T-helper 2 cell (primary cell): ENCODE measurements around the gene TFRC.
A peak's percentile ranks its signal among the peaks of the same experiment; 100 is the strongest.
"Not testable (repeated sequence)": the region's sequence is repeated elsewhere in the genome, so short reads cannot be mapped to it uniquely, and the experiment has no call there.

Experiments
- DNase-seq, 5 experiments: peaks; one replicate each; pipeline versions ENCODE4 v3.0.0 to v3.0.0-alpha.2; 2012 to 2022

TFRC gene

DNA sequence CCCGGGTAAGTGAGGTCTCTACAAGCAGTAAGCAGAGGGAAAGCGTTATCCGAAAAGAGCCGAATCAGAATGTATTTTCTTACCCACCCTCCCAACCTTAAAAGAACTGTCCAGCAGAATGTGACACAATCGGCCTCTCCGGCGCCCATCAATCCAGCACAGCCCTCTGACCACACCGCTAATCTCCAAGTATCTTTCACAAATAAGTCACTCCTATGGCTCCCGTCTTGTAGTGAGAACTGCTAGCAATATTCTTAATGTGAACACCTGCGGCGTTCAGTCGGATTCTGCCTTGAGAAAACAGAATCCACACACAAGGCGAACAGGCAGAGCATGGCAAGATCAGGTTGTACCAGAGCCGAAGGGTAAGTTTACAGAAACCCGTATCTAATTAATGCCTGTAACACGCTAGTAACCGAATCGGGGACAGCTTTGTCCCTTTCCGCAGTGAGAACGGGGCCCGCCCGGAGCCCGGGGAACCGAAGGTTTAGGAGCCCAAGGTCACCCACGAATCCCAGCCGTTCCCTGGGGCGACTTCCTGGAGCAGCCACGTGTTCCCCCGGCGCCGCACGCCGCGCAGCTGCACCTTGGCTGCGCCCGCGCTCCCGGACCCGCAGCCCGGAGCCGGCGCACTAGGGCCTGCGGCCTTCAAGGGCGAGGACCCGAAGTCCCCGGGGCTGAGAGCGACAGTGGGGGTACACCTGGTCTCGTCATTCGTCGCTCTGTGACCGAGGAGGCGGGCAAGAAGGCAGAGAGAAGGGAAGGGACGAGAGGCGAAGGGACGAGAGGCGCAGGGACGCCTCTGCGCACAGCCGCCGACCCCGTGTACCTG is 672 bp downstream of the TFRC start:
- peak; percentile 34 to 67 (median 45) for DNase-seq

DNA sequence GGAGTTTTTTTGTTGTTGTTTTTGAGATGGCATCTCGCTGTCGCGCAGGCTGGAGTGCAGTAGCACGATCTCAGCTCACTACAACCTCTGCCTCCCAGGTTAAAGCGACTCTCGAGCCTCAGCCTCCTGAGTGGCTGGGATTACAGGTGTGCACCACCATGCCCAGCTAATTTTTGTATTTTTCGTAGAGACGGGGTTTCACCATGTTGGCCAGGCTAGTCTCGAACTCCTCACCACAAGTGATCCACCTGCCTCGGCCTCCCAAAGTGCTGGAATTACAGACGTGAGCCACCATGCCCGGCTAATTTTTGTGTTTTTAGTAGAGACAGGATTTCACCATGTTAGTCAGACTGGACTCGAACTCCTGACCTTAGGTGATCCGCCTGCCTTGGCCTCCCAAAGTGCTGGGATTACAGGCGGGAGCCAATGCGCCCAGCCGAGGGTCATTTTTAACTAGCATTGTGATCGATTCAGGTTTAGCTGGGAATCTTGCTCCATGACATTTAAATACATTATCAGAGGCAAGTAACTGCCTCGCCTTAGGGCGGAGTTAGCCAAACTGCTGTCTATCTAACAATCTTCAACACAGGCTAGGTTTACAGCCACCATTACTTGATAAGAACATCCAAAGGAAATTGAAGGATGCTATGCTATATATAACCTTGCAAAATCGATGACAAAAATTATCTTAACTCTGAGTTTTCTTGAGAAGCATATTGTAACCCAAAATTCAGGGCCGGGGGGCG is 1.6 kb downstream of the TFRC start:
- DNase-seq: peak in 1 of 5 experiments; percentile 50

DNA sequence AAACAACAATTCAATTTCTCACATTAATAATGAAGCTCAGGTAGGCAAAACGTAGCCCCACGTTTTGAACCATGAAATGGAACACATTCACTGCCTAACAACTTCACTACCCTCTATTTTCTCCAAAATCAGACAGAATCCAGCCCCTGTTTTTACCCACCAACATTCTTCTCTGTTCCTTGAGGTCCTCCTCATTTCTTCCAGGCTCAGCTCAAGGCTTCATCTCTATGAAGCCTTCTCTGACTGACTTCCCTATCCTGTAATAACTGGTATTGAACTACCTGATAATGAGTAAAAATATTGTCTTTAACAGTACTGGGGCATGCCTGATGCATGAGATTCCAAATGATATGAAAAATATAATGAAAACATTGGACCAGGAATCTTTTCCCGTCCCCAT is 2.2 kb downstream of the TFRC start:
- no peak for DNase-seq

DNA sequence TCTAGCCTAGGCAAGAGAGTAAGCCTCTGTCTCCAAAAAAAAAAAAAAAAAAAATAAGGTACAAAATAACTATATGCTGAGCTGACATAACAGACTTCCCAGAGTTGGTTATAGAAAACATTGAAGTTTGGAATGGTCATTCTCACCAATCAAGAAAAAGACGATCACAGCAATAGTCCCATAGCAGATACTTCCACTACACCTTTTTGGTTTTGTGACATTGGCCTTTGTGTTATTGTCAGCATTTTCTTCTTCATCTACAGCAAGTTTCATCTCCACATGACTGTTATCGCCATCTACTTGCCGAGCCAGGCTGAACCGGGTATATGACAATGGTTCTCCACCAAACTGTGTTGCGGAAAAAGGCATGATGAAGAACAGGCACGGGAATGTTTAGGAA is 6.9 kb downstream of the TFRC start:
- DNase-seq: no peak

DNA sequence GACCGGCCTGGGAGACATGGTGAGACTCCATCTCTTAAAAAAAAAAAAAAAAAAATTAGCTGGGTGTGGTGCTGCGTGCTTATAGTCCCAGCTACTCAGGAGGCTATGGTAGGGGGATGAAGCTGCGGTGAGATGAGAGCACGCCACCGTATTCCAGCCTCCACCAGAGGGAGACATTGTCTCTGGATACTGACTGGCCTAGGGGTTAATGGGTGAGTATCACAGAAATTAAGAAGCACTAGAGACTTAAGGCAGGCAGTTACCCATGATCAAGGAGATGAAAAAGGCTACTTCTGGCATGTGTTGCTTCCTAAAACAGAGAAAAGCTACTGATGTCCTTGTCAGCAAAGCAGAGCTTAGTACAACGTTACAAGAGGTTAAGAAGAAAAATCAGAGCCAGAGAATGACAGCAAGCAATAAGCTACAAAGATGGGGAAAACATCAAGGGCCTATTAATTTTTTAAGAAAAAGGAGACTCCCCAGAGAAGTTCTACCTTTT is 8.6 kb downstream of the TFRC start:
- DNase-seq: peak in 4 of 5 experiments; percentile 52 to 83 (median 56)

DNA sequence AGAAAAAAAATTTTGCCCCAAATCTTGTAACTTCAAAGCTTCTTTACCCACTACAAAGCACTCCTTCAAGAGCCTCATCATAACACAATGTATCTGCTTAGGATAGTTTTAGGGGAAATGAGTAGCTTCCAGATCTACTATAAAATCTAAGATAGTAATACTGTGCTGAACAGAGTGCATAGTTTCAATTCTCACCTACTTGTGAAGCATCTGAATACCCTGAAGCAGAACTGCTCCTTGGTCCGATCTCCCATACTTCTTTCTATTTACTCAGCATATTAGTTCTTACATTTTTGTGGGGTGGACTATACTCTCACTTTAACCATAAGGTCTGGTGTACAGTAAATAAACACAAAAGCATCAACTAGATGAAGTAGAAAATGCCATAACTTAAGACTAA is 9.6 kb downstream of the TFRC start:
- DNase-seq: no peak

DNA sequence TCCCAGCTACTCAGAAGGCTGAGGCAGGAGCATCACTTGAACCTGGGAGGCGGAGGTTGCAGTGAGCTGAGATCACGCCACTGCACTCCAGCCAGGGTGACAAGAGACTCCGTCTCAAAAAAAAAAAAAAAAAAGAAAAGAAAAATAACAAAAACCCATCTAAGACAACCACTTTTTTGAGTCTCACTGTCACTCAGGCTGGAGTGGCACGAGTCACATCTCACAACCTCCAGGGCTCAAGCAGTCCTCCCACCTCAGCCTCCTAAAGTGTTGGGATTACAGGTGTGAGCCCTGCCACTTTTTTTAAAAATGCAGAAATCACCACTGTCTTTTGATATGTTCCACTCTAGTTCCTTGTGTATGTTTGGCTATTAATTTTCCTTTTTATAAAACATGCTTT is 13.1 kb downstream of the TFRC start:
- DNase-seq: not testable (repeated sequence)

DNA sequence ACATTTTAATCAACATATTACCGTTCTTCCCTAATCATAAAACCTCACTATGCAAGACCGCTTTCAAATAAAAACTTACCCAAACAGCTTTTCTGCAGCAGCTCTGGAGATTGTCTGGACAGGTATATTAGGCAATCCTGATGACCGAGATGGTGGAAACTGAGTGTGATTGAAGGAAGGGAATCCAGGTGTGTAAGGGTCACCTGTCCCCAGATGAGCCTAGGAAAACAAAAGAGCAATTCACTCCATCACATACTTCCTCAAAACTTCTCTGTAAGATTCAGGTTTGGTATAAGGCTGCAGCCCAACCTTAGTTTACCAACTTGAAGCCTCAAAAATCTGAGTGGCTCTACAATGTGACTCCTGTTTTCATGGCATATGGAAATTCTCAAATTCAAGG is 14.5 kb downstream of the TFRC start:
- no peak for DNase-seq

DNA sequence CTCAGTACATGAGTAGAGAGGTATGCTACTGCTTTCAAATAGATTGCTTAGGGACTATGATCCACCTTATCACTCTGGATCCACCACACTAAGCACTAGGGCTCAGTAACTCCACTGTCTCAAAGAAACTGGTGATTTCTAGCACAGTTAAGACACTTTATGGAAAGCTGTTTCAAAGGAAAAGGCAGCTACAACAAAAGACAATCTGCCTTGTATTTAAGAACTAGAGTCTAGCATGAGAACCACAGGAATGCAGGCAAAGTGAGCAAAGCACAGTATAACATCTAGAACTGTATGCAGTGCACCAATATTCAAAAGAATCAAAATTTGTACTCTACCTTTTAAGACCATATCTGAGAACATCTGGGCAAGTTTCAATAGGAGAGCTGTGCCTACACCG is 17.9 kb downstream of the TFRC start:
- DNase-seq: no peak

DNA sequence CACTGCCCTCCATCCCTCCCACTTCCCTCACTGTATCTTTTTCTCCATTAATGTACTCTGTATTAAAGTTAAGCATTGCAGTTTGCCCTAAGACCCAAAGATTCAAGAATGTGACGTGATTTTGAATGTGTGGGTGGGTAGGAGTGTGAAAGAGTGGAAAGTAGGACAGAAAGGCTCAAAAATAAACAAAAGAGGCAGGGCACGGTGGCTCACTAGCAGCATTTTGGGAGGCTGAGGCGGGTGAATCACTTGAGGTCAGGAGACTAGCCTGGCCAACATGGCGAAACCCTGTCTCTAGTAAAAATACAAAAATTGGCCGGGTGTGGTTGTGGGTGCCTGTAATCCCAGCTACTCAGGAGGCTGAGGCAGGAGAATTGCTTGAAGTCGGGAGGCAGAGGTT is 18.4 kb downstream of the TFRC start:
- DNase-seq: no peak

DNA sequence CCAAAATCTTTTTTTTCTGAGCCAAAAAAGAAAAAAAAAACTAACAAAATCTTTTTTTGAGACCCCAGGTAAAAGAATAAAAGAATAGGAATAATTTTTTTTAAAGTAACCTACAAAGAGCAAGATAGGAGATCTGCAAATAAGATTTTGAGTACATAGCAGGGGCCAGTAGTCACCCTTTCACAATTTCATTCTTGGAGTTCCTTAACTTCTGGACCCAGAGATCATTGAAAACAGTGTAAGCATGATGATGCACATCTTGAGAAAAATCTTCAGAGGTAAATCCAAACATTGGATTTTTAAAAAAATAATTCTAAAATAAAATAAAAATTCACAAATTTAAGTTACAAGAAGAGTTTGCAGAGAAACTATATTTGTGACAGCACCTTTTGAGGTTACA is 18.8 kb downstream of the TFRC start:
- no peak for DNase-seq

DNA sequence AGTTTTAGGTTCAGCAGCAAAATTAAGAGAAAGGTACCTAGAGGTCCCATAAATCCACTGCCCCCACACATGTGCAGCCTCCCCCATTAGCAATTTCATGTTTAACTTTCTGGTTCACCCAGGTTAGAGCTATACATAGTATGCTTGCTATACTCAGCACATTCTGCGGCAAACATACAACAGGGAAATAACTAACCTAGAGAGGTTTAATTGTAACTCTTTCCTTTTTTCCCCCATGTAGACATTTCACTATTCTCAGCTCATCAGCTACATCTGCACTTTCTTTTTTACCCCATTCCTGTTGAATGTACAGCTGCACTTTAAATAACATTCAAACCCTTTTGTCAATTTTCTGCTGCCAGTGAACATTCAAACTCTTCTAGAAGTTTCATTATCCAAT is 21.1 kb downstream of the TFRC start:
- no peak for DNase-seq

DNA sequence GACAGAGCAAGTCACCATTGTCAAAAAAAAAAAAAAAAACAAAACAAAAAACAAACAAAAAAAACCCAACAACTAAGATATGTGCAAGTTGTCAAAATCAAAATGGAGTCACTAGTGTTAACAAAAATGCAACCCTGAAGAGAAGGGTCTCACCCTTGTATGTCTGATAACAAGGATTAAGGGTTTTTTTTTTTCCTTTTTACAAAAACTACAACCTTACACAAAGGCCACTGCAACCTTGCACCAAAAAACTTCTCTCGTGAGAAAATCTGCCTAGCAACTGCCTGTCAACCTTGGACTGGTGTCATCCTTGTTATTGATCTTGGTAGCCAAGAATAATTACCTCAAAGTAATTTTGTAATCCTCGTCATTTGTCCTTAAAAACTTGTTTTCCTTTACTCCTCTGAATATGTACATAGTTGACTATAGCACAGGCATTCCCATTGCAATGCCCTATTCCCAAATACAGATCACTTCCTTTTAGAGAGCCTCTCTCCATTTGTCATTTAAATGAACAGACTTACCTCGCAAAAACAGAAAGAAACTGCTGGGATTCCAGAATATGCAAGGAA is 24.0 kb downstream of the TFRC start:
- DNase-seq: no peak

DNA sequence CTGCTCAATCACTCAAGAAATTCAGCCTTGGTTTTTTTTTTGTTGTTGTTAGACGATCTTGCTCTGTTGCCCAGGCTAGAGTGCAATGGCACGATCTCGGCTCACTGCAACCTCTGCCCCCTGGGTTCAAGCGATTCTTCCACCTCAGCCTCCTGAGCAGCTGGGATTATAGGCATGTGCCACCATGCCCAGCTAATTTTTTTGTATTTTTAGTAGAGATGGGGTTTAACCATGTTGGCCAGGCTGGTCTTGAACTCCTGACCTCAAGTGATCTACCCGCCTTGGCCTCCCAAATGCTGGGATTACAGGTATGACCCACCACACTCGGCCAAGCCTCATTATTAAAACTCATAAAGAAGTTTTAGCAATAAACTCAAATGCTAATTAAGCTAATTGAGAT is 25.5 kb downstream of the TFRC start:
- not testable (repeated sequence) for DNase-seq

DNA sequence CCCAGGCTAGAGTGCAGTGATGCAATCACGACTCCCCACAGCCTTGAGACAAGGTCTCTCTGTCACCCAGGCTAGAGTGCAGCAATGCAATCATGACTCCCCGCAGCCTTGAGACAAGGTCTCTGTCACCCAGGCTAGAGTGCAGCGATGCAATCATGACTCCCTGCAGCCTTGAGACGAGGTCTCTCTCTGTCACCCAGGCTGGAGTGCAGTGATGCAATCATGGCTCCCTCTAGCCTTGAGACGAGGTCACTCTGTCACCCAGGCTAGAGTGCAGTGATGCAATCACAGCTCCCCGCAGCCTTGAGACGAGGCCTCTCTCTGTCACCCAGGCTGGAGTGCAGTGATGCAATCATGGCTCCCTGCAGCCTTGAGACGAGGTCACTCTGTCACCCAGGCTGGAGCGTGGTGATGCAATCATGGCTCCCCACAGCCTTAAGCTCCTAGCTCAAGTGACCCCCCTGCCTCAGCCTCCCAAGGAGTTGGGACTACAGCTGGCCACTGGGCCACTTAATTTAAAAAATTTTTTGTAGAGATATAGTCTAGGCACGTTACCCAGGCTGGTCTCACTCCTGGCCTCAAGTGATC is 26.1 kb downstream of the TFRC start:
- no peak for DNase-seq

DNA sequence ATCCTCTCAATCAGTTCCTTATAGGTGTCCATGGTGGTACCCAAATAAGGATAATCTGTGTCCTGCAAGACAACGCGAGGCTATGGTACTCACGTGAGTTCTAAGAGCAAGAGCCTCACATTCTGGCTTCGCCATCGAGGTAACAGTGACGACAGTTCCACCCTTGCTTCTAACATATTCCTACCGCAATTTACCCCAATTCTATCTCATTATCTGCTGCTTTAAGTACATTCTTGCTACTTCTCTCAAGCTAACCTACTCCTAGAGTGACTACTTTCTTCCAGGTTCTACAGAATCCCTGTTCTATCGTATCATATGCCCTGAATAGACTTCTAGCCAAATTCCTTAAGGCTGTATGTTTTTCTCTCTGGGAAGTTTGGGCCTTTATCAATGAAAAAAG is 26.6 kb downstream of the TFRC start:
- DNase-seq: no peak

DNA sequence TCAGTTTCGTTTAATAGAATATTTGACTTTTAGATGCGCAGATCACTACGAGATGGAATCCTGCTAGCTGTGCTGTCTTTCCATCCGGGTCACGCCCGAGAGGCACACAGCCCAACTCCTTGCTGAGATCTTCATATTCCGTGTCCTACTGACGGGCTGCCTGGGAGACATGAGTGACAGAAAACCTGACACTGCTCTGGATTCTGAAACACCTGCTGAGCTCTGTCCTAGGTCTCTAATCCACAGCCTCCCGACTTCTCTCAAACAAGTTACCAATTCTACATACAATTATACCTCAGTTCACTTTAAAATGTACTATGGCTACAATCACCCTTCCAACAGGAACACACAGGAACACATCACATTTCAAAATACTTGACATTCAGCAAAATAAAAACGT is 27.2 kb downstream of the TFRC start:
- no peak for DNase-seq

DNA sequence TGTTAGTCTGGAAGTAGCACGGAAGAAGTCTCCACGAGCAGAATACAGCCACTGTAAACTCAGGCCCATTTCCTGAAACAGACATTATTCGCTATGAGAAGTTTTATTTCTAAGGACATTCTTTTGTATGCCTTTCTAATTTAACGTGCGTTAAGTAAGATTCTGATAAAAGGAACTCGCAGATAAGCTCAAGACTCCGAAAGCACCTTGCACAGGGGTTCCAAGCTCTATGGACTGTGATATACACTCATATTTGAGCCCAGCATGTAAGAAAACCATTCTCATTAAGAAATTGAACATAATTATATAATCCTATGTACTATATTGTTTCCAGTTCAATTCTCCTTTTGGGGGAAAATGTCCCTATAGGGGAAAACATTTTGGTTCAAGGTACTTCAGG is 28.4 kb downstream of the TFRC start:
- no peak for DNase-seq

DNA sequence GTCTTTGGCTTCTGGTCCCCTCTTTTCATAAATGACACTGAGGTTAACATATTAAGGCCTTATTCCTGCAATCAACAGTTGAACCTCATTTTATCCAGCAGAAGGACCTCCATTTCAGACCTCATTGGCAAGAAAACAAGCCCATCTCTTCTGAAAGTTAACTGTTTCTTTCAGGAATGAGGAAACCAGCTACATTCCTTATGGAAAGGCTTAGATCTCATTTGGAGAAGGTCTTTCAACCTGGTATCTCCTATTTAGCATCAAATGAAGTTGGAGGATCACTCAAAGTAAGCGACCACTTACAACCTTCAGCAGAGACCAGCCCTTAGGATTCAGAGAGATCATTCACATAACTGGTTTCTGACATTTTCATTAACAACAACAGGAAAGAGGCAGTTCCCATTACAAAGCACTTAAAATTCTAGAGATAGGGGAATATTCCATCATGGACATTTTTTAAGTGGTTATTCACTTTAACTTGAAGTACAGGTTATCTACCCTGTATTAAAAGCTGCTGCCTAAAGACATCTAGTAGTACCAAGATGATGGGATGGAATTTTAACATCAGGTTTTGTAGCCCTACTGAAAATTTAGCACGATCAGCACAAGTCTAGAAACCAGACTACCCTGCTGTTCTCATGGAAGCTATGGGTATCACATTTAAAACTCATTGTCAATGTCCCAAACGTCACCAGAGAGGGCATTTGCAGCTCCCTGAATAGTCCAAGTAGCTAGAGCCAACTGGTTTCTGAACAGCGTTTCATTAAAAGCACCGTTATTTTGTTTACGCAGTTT is 30.4 kb downstream of the TFRC start:
- DNase-seq: no peak

DNA sequence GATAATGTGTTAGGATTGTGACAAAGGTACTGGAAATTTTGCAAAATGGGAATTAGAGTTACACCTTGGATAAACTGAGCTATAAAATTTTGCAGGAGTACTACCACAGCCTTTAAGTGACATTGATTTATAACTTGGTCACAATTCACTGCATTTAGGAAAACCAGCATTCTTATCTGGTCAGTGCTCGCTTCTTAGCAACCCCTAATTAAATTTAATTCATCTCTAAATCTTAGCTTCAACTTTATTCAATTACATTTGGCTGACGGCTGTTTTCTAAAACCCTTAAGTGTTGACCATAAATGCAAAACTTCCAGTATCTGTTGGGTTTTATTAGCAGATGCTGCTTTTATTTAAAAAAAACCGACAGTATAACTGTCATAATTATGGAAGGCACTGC is 31.3 kb downstream of the TFRC start:
- DNase-seq: no peak

DNA sequence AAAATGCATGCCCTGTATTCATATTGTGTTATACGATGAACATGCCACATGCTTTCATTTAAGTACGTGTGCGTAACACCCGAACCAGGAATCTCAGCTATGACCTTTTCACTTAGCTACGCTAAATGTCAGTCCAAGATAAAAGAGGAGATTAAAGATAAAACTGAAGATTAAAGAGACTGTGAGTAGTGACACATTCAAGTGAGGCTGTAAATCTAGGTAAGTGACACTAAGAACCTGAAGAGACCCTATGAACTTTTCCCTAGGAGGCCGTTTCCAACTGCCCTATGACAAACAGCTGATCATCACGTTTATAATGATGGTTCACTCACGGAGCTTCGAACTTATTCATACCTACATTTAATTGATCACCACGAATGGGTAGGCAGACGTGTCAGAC is 32.2 kb downstream of the TFRC start:
- DNase-seq: no peak

DNA sequence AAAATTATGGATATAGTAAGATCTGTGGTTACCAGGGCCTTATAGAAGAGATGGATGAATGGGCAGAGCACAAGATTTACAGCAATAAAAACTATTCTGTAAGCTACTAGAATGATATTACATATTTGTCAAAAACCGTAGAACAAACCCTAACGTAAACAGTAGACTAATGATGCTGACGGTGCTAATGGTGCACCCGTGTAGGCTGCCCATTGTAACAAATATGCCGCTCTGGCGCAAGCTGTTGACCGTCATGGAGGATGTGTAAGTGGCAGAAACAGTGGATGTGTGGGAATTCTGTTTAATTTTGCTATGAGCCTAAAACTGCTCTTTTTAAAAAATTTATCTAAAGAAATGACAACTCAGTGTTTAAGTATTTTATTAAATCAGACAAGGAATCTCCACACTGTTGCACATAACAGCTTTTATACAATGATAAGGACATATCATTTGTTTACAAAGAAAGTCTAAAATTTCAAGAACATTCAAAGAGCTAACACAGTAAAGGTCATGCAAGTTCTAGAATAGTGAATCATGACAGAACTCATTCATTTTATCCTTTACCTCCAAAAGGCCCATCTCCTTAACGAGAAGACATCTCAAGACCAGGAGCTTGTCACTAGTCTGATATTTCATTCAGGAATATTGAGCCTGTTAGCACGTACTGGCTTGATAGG is 32.8 kb downstream of the TFRC start:
- DNase-seq: no peak
